Measurements from ENCODE around the gene VWCE.

VWCE gene

DNA sequence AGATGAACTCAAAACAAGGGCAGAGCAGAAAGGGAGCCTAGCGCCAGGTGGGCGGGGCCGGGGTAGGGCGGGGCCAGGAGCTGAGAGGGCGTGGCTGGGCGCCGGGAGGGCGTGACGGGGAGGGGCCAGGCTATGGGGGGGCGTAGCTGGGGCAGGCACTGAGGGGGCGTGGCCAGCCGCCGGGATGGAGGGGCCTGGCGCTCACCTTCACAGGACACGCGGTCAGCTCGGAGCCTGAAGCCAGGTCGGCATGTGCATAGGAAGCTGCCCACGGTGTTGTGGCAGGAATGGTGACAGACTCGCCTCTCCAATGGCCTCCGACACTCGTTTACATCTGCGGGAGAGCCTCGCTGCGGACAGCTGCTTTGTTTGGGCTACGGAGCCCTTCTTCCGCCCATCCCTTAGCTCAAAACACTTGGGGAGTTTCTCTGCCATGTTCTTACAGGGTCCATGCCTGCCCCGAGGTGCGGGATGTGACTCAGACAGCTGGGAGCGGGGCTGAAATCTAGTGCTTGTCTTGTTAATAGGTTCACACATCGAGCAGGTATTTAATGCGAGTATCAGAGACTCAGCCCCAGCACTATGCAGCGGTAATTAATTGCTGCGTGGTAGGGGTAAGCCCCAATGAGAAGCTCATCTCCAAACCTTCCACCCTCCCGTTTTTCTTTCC is 13.4 kb downstream of the VWCE start:
- peak; percentile 20 to 77 for DNase-seq

DNA sequence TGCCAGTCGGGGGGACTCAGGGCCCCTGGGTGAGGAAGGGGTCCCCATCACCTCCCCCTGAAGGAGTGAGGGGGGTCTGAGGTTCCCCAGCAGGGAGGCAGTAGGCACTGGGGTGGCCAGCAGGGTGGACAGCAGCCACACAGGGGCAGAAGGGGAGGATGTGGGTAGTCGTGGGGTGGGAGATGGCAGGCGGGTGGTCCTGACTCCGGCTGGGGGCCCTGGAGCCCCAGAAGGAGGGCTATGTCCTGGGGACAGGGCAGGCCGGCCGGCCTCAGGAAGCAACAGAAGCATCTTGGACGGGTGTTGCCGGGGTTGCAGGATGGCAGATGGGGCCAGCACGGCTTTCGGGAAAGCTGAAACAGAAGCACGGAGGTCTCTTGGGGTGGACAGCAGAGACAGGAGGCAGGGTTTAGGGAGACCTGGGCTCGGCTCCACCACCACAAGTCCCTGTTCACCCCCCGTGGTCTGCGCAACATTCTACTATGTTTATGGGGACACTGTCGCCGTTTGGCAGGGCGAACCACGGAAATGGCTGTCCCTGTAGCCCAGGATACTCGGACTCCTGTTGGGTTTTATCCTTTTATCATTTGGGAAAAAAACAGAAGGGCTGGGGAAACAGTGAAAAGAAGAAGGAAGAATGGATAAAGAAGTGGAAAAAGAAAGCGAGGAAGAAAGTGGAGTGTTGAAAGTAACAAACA is 14.1 kb downstream of the VWCE start:
- no peak for DNase-seq

DNA sequence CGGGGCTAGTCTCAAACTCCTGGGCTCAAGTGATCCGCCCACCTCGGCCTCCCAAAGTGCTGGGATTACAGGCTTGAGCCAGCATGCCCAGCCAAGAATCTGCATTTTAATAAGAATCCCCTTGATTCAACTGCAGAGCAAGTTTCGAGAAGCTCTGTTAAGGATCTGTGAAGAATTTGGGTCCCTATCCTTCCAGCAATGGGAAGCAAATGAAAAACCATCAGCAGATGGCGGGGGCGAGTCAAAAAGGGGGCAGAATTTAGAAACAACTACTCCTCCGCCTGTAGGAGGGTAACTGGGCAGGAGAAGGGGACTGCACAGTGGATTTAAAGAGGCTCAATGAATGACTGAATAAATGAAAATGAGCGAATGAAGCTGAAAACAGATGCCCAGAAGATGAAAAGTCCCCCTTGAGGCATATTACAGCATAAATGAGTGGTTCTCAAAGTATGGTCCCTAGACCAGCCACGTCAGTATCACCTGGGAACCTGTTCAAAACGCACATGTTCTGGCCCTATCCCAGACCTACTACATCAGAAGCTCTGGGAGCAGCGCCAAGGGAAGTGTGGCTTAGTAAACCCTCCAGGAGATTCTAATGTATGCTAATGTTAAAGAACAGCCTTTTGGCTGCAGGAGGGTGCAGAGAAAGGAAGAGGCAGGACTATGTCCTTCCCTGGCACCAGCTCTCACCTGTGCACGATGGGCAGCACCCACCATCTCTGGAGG is 15.0 kb downstream of the VWCE start:
- no peak for DNase-seq

DNA sequence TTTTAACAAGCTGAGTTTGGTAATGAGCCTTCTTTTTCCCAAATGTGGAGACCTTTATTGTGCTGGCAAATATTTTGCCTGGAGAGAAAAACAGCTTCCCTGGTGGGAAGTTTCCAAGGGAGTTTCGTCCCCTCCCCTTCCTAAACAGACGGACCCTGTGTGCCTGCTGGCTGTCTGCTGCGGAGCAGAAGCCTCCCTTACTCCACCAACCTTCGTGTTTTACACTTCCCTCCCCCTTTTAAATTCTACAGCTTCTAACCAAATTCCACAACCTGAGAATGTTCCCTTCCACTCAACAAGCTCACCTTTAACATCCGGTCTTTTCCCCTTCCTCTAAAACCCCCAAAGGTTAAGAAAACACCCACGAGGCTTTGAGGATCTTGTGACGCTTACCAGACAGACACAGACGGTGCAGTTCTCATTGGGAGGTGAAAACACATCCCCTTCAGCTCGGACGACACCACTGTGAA is 17.1 kb downstream of the VWCE start:
- no peak for DNase-seq

GRCh38 chr11:61277186-61278000 is 17.7 kb downstream of the VWCE start:
- DNase-seq = no peak

GRCh38 chr11:61275191-61275590 is 19.9 kb downstream of the VWCE start:
- DNase-seq = no peak

GRCh38 chr11:61274084-61274483 is 21.0 kb downstream of the VWCE start:
- DNase-seq = no peak

- DNase-seq = no peak
Observed at GRCh38 chr11:61273178-61274078, 21.7 kb downstream of the VWCE start.

DNA sequence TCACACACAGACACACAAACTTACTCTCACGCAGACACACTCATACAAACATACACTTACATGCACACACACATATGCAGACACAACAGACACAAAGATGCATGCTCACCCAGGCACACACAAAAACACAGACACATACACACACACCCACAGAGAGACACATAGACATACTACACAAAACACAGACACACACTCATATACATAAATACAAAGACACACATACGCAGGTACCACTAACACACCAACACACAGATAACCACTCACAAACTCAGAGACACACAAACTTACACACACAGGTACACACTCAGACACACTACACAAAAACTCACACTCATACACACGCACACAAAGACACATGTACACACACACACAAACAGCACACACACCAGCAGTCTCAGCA is 22.4 kb downstream of the VWCE start:
- no peak for DNase-seq

GRCh38 chr11:61270354-61271076 is 24.6 kb downstream of the VWCE start:
- no peak for DNase-seq

DNA sequence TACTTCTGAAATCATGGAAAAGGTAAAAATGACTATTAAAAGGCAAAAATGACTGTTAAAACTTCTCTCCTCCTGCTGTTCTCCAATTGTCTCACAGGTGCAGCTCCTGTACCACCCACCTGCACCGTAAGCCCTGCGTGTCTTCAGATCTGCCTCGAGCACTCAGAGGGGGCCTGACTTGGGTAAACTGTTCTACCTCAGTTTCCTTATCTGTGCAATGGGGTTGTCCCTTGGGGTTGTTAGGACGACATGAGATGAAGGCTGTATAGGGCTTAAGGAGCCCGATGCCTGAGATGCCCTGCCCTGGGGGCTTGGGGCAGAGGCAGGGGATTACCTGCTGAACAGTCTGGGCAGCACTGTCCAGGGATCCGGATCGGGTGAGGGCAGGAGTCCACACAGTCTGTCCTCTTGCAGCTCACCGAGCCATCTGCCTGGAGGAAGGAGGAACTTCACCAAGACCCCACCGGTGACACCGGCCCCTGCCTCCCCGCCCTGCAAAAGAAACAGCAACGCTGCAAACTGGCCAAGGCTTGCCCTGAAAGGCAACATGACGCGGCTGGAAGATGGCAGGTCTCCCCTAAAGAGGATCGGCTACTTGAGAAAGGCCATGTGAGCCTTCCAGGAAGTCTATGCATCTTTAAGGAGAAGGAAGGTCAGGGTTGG is 26.4 kb downstream of the VWCE start:
- no peak for DNase-seq

- no peak for DNase-seq
Observed at GRCh38 chr11:61267437-61267841, 27.7 kb downstream of the VWCE start.

DNA sequence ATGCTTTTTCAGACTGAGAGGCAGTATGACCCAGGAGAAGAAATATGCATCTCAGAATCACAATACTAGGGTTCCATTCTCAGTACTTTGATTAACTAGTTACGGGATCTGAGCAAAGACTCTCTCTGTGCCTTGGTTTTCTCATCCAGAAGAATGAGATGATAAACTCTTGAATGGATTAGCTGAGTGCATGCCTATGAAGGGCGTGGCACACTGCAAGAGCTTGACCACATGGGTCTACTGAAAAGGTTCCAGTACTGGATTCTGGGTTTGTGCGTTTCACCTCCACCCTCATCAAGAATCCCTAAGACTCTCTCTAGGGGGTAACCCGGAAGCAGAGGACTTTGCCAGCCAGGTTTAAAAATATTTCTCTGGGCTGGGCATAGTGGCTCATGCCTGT is 28.5 kb downstream of the VWCE start:
- no peak for DNase-seq

- DNase-seq = no peak
Observed at GRCh38 chr11:61265357-61265756, 29.8 kb downstream of the VWCE start.

DNA sequence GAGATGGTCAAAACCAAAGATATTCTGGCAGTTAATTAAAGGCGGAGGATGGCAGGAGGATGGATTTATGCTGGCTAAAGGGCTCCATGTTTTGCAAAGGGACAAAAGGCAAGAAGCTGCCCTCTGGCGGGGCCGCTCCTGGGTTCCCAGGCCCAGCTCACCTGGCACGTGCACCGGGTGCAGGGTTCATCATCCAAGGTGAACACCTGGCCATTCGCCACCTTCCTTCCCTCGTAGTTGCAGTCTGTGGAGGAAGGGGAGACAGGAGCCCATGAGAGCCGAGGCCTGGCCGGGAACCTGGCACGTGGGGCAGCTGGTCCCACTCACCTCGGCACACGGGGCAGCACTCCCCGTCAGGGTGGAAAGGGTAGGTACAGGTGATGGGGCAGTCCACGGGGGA is 30.3 kb downstream of the VWCE start:
- no peak for DNase-seq

GRCh38 chr11:61264371-61264770 is 30.7 kb downstream of the VWCE start:
- DNase-seq = no peak

- DNase-seq = no peak
Observed at GRCh38 chr11:61259363-61259762, 35.8 kb downstream of the VWCE start.

DNA sequence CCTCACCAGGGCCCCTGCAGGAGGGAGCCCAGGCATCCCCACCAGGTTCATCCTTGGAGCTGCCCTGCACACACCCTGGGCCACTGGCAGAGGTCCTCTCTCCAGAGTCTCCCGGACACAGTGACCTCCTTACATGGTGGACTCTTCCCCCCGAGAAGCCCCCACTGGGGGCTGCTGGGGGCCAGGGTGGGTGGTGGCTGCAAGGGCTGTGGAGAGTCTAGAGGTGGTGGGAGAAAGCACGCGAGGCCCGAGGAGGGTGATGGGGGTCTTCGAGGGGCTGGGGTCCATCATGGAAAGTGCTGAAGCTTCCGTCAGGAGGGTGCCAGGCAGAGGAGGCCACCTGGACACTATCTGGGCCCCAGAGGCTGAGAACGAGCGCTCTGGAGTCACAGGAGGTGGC is 36.6 kb downstream of the VWCE start:
- no peak for DNase-seq

- no peak for DNase-seq
Observed at GRCh38 chr11:61256710-61257482, 38.2 kb downstream of the VWCE start.
